ENCODE results near the gene EFNB1. TPM values are rescaled to one million over a fixed set of nuclear protein-coding genes. Genes with fewer than 3 reads are reported as not detected.

The EFNB1 gene
- polyA plus RNA-seq, 2 donors = 22.2 to 24.0 TPM

DNA sequence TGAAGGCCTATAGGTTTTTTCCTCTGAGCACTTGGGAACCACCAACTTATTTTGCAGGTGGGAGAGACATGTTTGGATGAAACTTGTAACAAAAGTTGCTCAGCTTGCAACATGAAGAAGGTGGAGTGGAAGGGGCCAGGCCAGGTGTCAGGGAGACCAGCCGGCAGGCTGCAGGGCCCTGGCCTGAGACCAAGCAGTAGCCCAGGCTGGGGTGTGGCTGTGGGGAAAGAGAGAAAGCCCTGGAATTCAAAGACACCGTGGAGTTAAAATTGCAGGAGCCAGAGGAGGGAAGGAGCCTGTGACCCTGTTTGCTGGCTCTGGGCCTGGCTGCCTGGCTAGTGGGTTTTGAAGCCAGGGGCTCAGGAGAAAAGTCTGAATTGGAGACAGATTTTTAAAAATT, 43.4 kb downstream of the EFNB1 start:
- Histone ChIP-seq H3K27ac (ENCODE audit: low read depth in 2 of 2, low read length in 1 of 2) (no peak overlapping the region), H3K27me3 (ENCODE audit: control insufficient read depth in 1 of 2, insufficient read depth in 2 of 2, low read length in 2 of 2) (no peaks in the 10 kb centered on the region), H3K4me3 (ENCODE audit: low read depth in 1 of 2, low read length in 2 of 2) (no peak overlapping the region), H3K4me1 (ENCODE audit: control insufficient read depth in 2 of 2, insufficient read depth in 2 of 2, low read length in 1 of 2) (peaks cover 0 to 3% of the 10 kb centered on the region in 2 donors), H3K36me3 (ENCODE audit: control insufficient read depth in 2 of 2, insufficient read depth in 2 of 2, low read length in 1 of 2) (no peaks in the 10 kb centered on the region), H3K9me3 (ENCODE audit: control insufficient read depth in 2 of 2, insufficient read depth in 1 of 2, low read depth in 1 of 2, low read length in 1 of 2) (no peaks in the 10 kb centered on the region)
- WGBS, 2 donors = 38 to 61% methylated on average over 2 of the region's 2 CpGs

- H3K27me3 ChIP-seq (ENCODE audit: control insufficient read depth in 1 of 2, insufficient read depth in 2 of 2, low read length in 2 of 2) = no peaks in the 10 kb centered on the region
- 85 to 89% methylated on average over 3 of the region's 3 CpGs for WGBS, 2 donors
- H3K9me3 ChIP-seq (ENCODE audit: control insufficient read depth in 2 of 2, insufficient read depth in 1 of 2, low read depth in 1 of 2, low read length in 1 of 2) = no peaks in the 10 kb centered on the region
- no peak overlapping the region for H3K27ac ChIP-seq (ENCODE audit: low read depth in 2 of 2, low read length in 1 of 2)
- no peaks in the 10 kb centered on the region for H3K36me3 ChIP-seq (ENCODE audit: control insufficient read depth in 2 of 2, insufficient read depth in 2 of 2, low read length in 1 of 2)
- H3K4me3 ChIP-seq (ENCODE audit: low read depth in 1 of 2, low read length in 2 of 2) = no peak overlapping the region
- H3K4me1 ChIP-seq (ENCODE audit: control insufficient read depth in 2 of 2, insufficient read depth in 2 of 2, low read length in 1 of 2) = peaks cover under 1 to 5% of the 10 kb centered on the region in 2 donors
These were observed 45.3 kb downstream of the EFNB1 start for GRCh38 chrX:68874076-68874475.

GRCh38 chrX:68876731-68877130, 47.9 kb downstream of the EFNB1 start:
- Histone ChIP-seq H3K27me3 (ENCODE audit: control insufficient read depth in 1 of 2, insufficient read depth in 2 of 2, low read length in 2 of 2) (no peaks in the 10 kb centered on the region), H3K27ac (ENCODE audit: low read depth in 2 of 2, low read length in 1 of 2) (no peak overlapping the region), H3K36me3 (ENCODE audit: control insufficient read depth in 2 of 2, insufficient read depth in 2 of 2, low read length in 1 of 2) (no peaks in the 10 kb centered on the region), H3K4me1 (ENCODE audit: control insufficient read depth in 2 of 2, insufficient read depth in 2 of 2, low read length in 1 of 2) (peaks cover 5% of the 10 kb centered on the region in 2 donors), H3K4me3 (ENCODE audit: low read depth in 1 of 2, low read length in 2 of 2) (no peak overlapping the region), H3K9me3 (ENCODE audit: control insufficient read depth in 2 of 2, insufficient read depth in 1 of 2, low read depth in 1 of 2, low read length in 1 of 2) (no peaks in the 10 kb centered on the region)
- 81 to 82% methylated on average over 6 of the region's 6 CpGs for WGBS, 2 donors

DNA sequence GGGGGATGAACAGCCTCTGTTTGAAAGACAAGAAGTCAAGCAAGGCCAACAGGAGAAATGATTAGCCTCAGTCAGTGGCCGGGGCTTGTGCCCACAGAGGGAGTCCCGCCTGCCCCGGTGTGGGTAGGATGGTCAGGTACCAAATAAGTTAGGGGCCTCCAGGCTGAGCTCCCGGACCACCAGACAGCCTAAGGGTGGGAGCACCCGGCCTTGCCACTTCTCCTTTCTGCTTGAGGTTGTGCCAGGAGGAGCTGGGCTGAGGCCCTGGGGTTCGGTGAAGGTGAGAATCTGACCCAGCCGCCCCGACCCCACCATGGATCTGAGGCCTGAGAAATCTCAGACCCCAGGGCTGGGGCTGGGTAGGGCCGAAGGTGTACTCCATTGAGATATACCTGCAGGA, 48.8 kb downstream of the EFNB1 start:
- WGBS, 2 donors = 81 to 88% methylated on average over 9 of the region's 9 CpGs
- Histone ChIP-seq H3K4me3 (ENCODE audit: low read depth in 1 of 2, low read length in 2 of 2) (no peak overlapping the region), H3K27me3 (ENCODE audit: control insufficient read depth in 1 of 2, insufficient read depth in 2 of 2, low read length in 2 of 2) (no peaks in the 10 kb centered on the region), H3K4me1 (ENCODE audit: control insufficient read depth in 2 of 2, insufficient read depth in 2 of 2, low read length in 1 of 2) (peaks cover 5% of the 10 kb centered on the region in 2 donors), H3K9me3 (ENCODE audit: control insufficient read depth in 2 of 2, insufficient read depth in 1 of 2, low read depth in 1 of 2, low read length in 1 of 2) (no peaks in the 10 kb centered on the region), H3K36me3 (ENCODE audit: control insufficient read depth in 2 of 2, insufficient read depth in 2 of 2, low read length in 1 of 2) (no peaks in the 10 kb centered on the region), H3K27ac (ENCODE audit: low read depth in 2 of 2, low read length in 1 of 2) (no peak overlapping the region)

GRCh38 chrX:68878977-68879645, 50.3 kb downstream of the EFNB1 start:
- peaks cover 2 to 5% of the 10 kb centered on the region in 2 donors for H3K4me1 ChIP-seq (ENCODE audit: control insufficient read depth in 2 of 2, insufficient read depth in 2 of 2, low read length in 1 of 2)
- peak overlapping the region in 1 of 2 donors; percentile 54 for H3K27ac ChIP-seq (ENCODE audit: low read depth in 2 of 2, low read length in 1 of 2)
- H3K27me3 ChIP-seq (ENCODE audit: control insufficient read depth in 1 of 2, insufficient read depth in 2 of 2, low read length in 2 of 2) = no peaks in the 10 kb centered on the region
- H3K4me3 ChIP-seq (ENCODE audit: low read depth in 1 of 2, low read length in 2 of 2) = no peak overlapping the region
- whole genome bisulfite sequencing, 2 donors = 62 to 67% methylated on average over 10 to 11 of the region's 11 CpGs
- H3K9me3 ChIP-seq (ENCODE audit: control insufficient read depth in 2 of 2, insufficient read depth in 1 of 2, low read depth in 1 of 2, low read length in 1 of 2) = no peaks in the 10 kb centered on the region
- H3K36me3 ChIP-seq (ENCODE audit: control insufficient read depth in 2 of 2, insufficient read depth in 2 of 2, low read length in 1 of 2) = no peaks in the 10 kb centered on the region

GRCh38 chrX:68880846-68881552, 52.2 kb downstream of the EFNB1 start:
- Histone ChIP-seq H3K9me3 (ENCODE audit: control insufficient read depth in 2 of 2, insufficient read depth in 1 of 2, low read depth in 1 of 2, low read length in 1 of 2) (no peaks in the 10 kb centered on the region), H3K27ac (ENCODE audit: low read depth in 2 of 2, low read length in 1 of 2) (no peak overlapping the region), H3K27me3 (ENCODE audit: control insufficient read depth in 1 of 2, insufficient read depth in 2 of 2, low read length in 2 of 2) (no peaks in the 10 kb centered on the region), H3K36me3 (ENCODE audit: control insufficient read depth in 2 of 2, insufficient read depth in 2 of 2, low read length in 1 of 2) (no peaks in the 10 kb centered on the region), H3K4me3 (ENCODE audit: low read depth in 1 of 2, low read length in 2 of 2) (no peak overlapping the region), H3K4me1 (ENCODE audit: control insufficient read depth in 2 of 2, insufficient read depth in 2 of 2, low read length in 1 of 2) (peaks cover 2 to 5% of the 10 kb centered on the region in 2 donors)
- 62 to 81% methylated on average over 9 of the region's 9 CpGs for WGBS, 2 donors

DNA sequence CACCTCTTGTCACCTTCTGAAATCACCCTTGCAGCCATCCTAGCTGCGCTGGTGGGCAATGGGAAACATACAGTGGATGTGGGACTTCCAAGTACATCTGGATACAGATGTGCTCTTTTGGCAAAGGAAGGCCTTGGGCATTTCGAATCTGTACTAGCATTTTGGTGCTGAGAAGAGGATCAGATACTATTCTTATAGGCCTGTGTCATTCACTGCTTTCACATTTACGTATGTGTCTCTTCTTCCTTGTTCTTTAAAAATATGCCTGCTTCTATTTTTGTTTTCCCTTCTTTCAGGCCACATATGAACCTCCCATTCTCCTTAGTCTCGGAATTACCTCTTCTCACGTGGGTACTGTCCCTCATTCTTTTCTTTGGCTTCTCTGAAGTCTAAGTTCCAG, 53.1 kb downstream of the EFNB1 start:
- Histone ChIP-seq H3K27me3 (ENCODE audit: control insufficient read depth in 1 of 2, insufficient read depth in 2 of 2, low read length in 2 of 2) (no peaks in the 10 kb centered on the region), H3K27ac (ENCODE audit: low read depth in 2 of 2, low read length in 1 of 2) (no peak overlapping the region), H3K4me1 (ENCODE audit: control insufficient read depth in 2 of 2, insufficient read depth in 2 of 2, low read length in 1 of 2) (peaks cover 2 to 5% of the 10 kb centered on the region in 2 donors), H3K36me3 (ENCODE audit: control insufficient read depth in 2 of 2, insufficient read depth in 2 of 2, low read length in 1 of 2) (no peaks in the 10 kb centered on the region), H3K9me3 (ENCODE audit: control insufficient read depth in 2 of 2, insufficient read depth in 1 of 2, low read depth in 1 of 2, low read length in 1 of 2) (no peaks in the 10 kb centered on the region), H3K4me3 (ENCODE audit: low read depth in 1 of 2, low read length in 2 of 2) (no peak overlapping the region)
- 56 to 79% methylated on average over 5 of the region's 5 CpGs for WGBS, 2 donors

DNA sequence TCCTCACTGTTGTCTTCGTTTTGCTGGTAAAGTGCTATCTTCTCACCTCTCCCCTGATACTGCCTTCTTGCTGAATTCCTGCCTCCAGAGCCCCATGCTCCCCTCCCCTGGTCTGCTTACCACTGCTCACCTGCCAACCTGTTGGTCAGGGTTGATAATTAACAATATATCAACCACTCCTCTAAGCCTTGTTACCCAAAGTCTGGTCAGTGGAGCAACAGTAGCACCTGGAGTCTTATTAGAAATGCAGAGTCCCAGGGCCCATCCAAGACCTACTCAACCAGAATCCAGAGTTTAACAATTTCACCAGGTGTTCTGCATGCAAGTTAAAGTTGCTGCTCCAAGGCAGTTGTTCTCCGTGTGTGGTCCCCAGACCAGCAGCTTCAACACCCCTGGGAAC, 55.0 kb downstream of the EFNB1 start:
- H3K27me3 ChIP-seq (ENCODE audit: control insufficient read depth in 1 of 2, insufficient read depth in 2 of 2, low read length in 2 of 2) = no peaks in the 10 kb centered on the region
- no peak overlapping the region for H3K27ac ChIP-seq (ENCODE audit: low read depth in 2 of 2, low read length in 1 of 2)
- no peak overlapping the region for H3K4me3 ChIP-seq (ENCODE audit: low read depth in 1 of 2, low read length in 2 of 2)
- H3K9me3 ChIP-seq (ENCODE audit: control insufficient read depth in 2 of 2, insufficient read depth in 1 of 2, low read depth in 1 of 2, low read length in 1 of 2) = no peaks in the 10 kb centered on the region
- peaks cover 0 to 5% of the 10 kb centered on the region in 2 donors for H3K4me1 ChIP-seq (ENCODE audit: control insufficient read depth in 2 of 2, insufficient read depth in 2 of 2, low read length in 1 of 2)
- H3K36me3 ChIP-seq (ENCODE audit: control insufficient read depth in 2 of 2, insufficient read depth in 2 of 2, low read length in 1 of 2) = no peaks in the 10 kb centered on the region
- 59 to 81% methylated on average over 2 of the region's 2 CpGs for WGBS, 2 donors

- WGBS, 2 donors = 73 to 89% methylated on average over 4 of the region's 4 CpGs
- peaks cover 0 to 6% of the 10 kb centered on the region in 2 donors for H3K4me1 ChIP-seq (ENCODE audit: control insufficient read depth in 2 of 2, insufficient read depth in 2 of 2, low read length in 1 of 2)
- no peaks in the 10 kb centered on the region for H3K36me3 ChIP-seq (ENCODE audit: control insufficient read depth in 2 of 2, insufficient read depth in 2 of 2, low read length in 1 of 2)
- H3K27ac ChIP-seq (ENCODE audit: low read depth in 2 of 2, low read length in 1 of 2) = no peak overlapping the region
- H3K27me3 ChIP-seq (ENCODE audit: control insufficient read depth in 1 of 2, insufficient read depth in 2 of 2, low read length in 2 of 2) = no peaks in the 10 kb centered on the region
- no peak overlapping the region for H3K4me3 ChIP-seq (ENCODE audit: low read depth in 1 of 2, low read length in 2 of 2)
- H3K9me3 ChIP-seq (ENCODE audit: control insufficient read depth in 2 of 2, insufficient read depth in 1 of 2, low read depth in 1 of 2, low read length in 1 of 2) = no peaks in the 10 kb centered on the region
These were observed 60.4 kb downstream of the EFNB1 start for GRCh38 chrX:68889249-68889648.
